ENCODE results near the gene PPP2R5E. TPM values are rescaled to one million over a fixed set of nuclear protein-coding genes. Genes with fewer than 3 reads are reported as not detected.
"Not testable (repeated sequence)": the region's sequence is repeated elsewhere in the genome, so short reads cannot be mapped to it uniquely, and the experiment has no call there.

PPP2R5E gene
- total RNA-seq: 10 to 100 TPM in 1 of 2 donors, 1 to 10 TPM in 1; 10.0 to 13.1 TPM
- 1 to 10 TPM; 6.0 to 6.9 TPM for polyA plus RNA-seq

- Histone ChIP-seq H3K27ac (ENCODE audit: low read depth in 1 of 2, low read length in 2 of 2) (peak within 1 kb of the TSS; percentile 89 to 94), H3K4me3 (ENCODE audit: low read depth in 1 of 3, low read length in 3 of 3) (peak within 1 kb of the TSS; percentile 89 to 100 (median 91)), H3K4me1 (ENCODE audit: control insufficient read depth in 4 of 4, insufficient read depth in 4 of 4, low read length in 3 of 4) (peaks cover 0 to 24% (median 14%) of the 10 kb centered on the region in 4 donors), H3K9me3 (ENCODE audit: control insufficient read depth in 4 of 4, low read length in 3 of 4) (no peaks in the 10 kb centered on the region), H3K9ac (ENCODE audit: low read depth in 1 of 2, low read length in 2 of 2) (peak within 1 kb of the TSS; percentile 77 to 93), H3K27me3 (ENCODE audit: control insufficient read depth in 4 of 4, insufficient read depth in 4 of 4, low read length in 3 of 4) (no peaks in the 10 kb centered on the region), H3K36me3 (ENCODE audit: control insufficient read depth in 4 of 4, insufficient read depth in 3 of 4, low read depth in 1 of 4, low read length in 3 of 4) (peaks cover 1 to 8% (median 8%) of the 10 kb centered on the region in 4 donors)
- DNase-seq (ENCODE audit: low spot score): peak; percentile 96
- WGBS: under 1% methylated on average over 78 of the region's 78 CpGs
- TF ChIP-seq, protein P1, sequence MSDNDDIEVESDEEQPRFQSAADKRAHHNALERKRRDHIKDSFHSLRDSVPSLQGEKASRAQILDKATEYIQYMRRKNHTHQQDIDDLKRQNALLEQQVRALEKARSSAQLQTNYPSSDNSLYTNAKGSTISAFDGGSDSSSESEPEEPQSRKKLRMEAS (IDR thresholded peaks at IDR 0.05): peak; percentile 86
- TF ChIP-seq YY1 (IDR thresholded peaks at IDR 0.05) (peak; percentile 94), GABPA (IDR thresholded peaks at IDR 0.05 in 1 of 2, conservative IDR thresholded peaks at IDR 0.05 in 1 of 2) (peak; percentile 63 to 90), SP1 (IDR thresholded peaks at IDR 0.05) (peak; percentile 99), EGR1 (IDR thresholded peaks at IDR 0.05; ENCODE audit: low read depth in 2 of 2) (peak in 1 of 2 donors; percentile 28), JUND (IDR thresholded peaks at IDR 0.05) (peak in 1 of 2 donors; percentile 20), FOXA1 (IDR thresholded peaks at IDR 0.05) (peak; percentile 56), REST (IDR thresholded peaks at IDR 0.05) (no peak), HNF4G (IDR thresholded peaks at IDR 0.05) (no peak), TAF1 (conservative IDR thresholded peaks at IDR 0.05) (peak; percentile 92), RXRA (IDR thresholded peaks at IDR 0.05) (peak; percentile 27 to 43), ZBTB33 (IDR thresholded peaks at IDR 0.05) (peak; percentile 45), NR2F2 (IDR thresholded peaks at IDR 0.05) (no peak), FOXA2 (IDR thresholded peaks at IDR 0.05) (peak; percentile 74), HNF4A (conservative IDR thresholded peaks at IDR 0.05) (peak; percentile 28 to 39), CTCF (IDR thresholded peaks at IDR 0.05; ENCODE audit: low read depth, low read length, missing input control) (no peak), RAD21 (IDR thresholded peaks at IDR 0.05) (peak; percentile 59 to 68)
- TF ChIP-seq, protein P2, sequence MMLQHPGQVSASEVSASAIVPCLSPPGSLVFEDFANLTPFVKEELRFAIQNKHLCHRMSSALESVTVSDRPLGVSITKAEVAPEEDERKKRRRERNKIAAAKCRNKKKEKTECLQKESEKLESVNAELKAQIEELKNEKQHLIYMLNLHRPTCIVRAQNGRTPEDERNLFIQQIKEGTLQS (IDR thresholded peaks at IDR 0.05): peak; percentile 9
Observed at GRCh38 chr14:63543000-63543825, at the start of gene PPP2R5E. TSS of gene PPP2R5E (minus strand) at chr14:63543377. CDS start at chr14:63539685, 3,692 bp downstream.

DNA sequence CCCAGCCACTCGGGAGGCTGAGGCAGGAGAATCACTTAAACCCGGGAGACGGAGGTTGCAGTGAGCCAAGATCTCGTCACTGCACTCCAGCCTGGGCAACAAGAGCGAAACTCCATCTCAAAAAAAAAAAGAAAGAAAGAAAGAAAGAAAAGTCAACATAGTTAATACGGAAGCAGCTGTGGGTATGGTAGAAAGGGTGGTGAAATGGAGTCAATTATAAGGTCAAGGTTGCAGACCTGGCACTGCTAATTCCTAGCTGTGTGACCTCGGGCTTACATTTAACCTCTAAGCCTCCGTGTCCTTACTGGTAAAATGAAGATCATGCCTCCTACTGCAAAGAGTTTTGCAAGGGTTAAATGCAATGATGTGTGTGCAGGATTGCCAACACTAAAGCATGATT is 39.9 kb upstream of the PPP2R5E start:
- not testable (repeated sequence) for H3K9me3 ChIP-seq (ENCODE audit: control insufficient read depth in 4 of 4, low read length in 3 of 4); H3K36me3 ChIP-seq (ENCODE audit: control insufficient read depth in 4 of 4, insufficient read depth in 3 of 4, low read depth in 1 of 4, low read length in 3 of 4); H3K9ac ChIP-seq (ENCODE audit: low read depth in 1 of 2, low read length in 2 of 2); H3K27me3 ChIP-seq (ENCODE audit: control insufficient read depth in 4 of 4, insufficient read depth in 4 of 4, low read length in 3 of 4); H3K4me1 ChIP-seq (ENCODE audit: control insufficient read depth in 4 of 4, insufficient read depth in 4 of 4, low read length in 3 of 4); H3K4me3 ChIP-seq (ENCODE audit: low read depth in 1 of 3, low read length in 3 of 3); DNase-seq (ENCODE audit: low spot score); H3K27ac ChIP-seq (ENCODE audit: low read depth in 1 of 2, low read length in 2 of 2)
- 83% methylated on average over 8 of the region's 8 CpGs for WGBS

Measured in liver (tissue), 9 donors.